BJ (cell line): ENCODE measurements around the gene PMF1. TPM values are rescaled to one million over a fixed set of nuclear protein-coding genes. Genes with fewer than 3 reads are reported as not detected.

Source experiments
- CTCF ChIA-PET: fragments of 350-600 bp; formaldehyde crosslinking; extraction: SDS; loops from one replicate; lab custom pipeline; 2021; ENCODE audit warnings: antibody characterized with exemption, inconsistent platforms; lab: Yijun Ruan, JAX
- POLR2A ChIA-PET: fragments of 300-600 bp; sonication (Branson Sonifier 250); formaldehyde crosslinking; extraction: SDS; loops from one replicate; lab custom pipeline; 2021; ENCODE audit warnings: antibody characterized with exemption; lab: Charles Lee
- DNase-seq: peaks from one replicate; pipeline ENCODE4 v3.0.0-alpha.2; 2011; ENCODE audit warnings: low read depth
- H3K27me3 ChIP-seq: 2 replicates; pipeline ENCODE4 v1.6.0; 2011; ENCODE audit warnings: low read length; ENCODE audit not compliant: control insufficient read depth, insufficient read depth
- H3K36me3 ChIP-seq: 2 replicates; pipeline ENCODE4 v1.5.1; 2011; ENCODE audit warnings: low read length; ENCODE audit not compliant: control insufficient read depth, insufficient read depth
- H3K4me3 ChIP-seq: 2 replicates; pipeline ENCODE4 v1.5.1; 2011; ENCODE audit warnings: low read depth, mild to moderate bottlenecking, control low read depth, low read length
- polyA plus RNA-seq: library from polyadenylated mRNA; depleted of rRNA; stranded (reverse); fragments of >200 nt; gene quantifications from 2 replicates; pipeline ENCODE4 v1.2.3, GENCODE V29; 2011
- TF ChIP-seq, protein P1 (sequence below): IDR thresholded peaks from 2 replicates; pipeline ENCODE4 v1.5.1; 2011; ENCODE audit warnings: low read depth, mild to moderate bottlenecking, control low read depth, inconsistent platforms, low read length, moderate library complexity; ENCODE audit not compliant: insufficient read depth

PMF1 gene
- polyA plus RNA-seq, 1 experiment = 73.1 TPM

DNA sequence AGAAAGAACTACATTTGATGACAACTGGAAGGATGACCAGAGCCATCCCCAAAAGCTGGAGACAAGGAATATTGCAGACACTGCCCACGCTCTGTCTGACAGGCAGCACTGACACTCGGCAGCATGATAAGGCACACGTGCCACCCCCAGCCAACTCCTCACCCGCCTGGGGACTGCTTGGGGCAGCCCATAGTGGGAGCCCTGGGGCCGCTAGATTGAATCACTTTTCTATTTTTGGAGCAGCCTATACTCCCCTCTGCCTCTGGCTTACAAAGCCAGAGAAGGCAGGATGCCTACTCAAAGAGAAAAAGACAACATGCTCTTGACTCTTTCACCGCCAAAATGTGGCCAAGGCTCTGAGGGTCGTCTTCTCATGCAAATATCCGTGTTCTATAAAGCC, 68.5 kb downstream of the PMF1 start:
- TF ChIP-seq, protein P1, sequence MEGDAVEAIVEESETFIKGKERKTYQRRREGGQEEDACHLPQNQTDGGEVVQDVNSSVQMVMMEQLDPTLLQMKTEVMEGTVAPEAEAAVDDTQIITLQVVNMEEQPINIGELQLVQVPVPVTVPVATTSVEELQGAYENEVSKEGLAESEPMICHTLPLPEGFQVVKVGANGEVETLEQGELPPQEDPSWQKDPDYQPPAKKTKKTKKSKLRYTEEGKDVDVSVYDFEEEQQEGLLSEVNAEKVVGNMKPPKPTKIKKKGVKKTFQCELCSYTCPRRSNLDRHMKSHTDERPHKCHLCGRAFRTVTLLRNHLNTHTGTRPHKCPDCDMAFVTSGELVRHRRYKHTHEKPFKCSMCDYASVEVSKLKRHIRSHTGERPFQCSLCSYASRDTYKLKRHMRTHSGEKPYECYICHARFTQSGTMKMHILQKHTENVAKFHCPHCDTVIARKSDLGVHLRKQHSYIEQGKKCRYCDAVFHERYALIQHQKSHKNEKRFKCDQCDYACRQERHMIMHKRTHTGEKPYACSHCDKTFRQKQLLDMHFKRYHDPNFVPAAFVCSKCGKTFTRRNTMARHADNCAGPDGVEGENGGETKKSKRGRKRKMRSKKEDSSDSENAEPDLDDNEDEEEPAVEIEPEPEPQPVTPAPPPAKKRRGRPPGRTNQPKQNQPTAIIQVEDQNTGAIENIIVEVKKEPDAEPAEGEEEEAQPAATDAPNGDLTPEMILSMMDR = peak; percentile 20; the same call in 1 of the 2 replicates
- POLR2A ChIA-PET = no interaction called here
- CTCF ChIA-PET = interaction anchor here (1.8 kb wide), 1 partner anchor 10 kb away, joined by 6 read pairs; no protein-coding TSS in a partner anchor
- DNase-seq = no peak
- Histone ChIP-seq H3K4me3 (peak overlapping the region; percentile 90), H3K36me3 (peaks cover 6% of the 10 kb centered on the region), H3K27me3 (no peaks in the 10 kb centered on the region)

DNA sequence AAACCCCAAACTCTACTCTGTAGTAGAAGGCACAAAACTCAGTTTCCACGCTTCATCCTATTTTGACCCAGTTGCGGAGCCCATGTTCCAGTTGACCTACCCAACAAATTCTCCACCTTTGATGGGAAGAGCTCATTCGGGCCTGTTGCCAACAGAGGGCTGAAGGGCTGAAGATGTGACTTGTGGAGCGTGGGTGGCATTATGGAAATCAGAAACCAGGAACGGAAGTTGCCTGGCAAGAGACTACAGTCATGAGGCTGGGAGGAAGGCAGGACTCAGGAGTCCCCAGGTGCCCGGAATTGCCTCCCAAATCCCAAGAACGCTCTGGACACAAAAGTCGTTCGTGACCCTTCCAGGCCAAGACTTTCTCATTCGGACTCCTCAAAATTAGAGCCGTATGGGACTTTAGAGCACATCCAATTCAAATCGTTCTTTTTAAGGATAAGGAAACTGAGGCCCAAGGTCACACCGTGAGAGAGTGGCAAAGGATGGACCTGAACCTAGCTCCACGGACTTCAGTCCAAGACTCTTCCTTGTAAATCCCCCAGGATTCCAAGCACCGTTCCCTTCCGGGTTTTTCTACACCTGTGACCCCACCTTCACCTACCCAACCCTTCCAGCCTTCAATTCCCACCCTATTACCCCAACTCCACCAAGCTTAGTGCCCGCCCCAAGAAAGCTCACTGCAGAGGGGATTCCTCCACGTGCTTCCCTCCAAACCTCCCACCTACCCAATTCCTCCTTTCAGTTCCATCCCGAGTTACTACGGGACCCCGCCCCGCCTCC, 69.1 kb downstream of the PMF1 start:
- Histone ChIP-seq H3K4me3 (peak overlapping the region; percentile 90), H3K36me3 (peaks cover 5% of the 10 kb centered on the region), H3K27me3 (no peaks in the 10 kb centered on the region)
- ChIA-PET CTCF (interaction anchor here (0.6 to 1.8 kb wide), 7 partner anchors 8 to 182 kb away, joined by 3 to 6 read pairs (median 3); no protein-coding TSS in a partner anchor), POLR2A (interaction anchor here (0.6 to 1.2 kb wide), 3 partner anchors 19 to 69 kb away, joined by 3 to 5 read pairs (median 5); partner anchors contain the start of gene PMF1)
- TF ChIP-seq, protein P1 = no peak
- DNase-seq = no peak

DNA sequence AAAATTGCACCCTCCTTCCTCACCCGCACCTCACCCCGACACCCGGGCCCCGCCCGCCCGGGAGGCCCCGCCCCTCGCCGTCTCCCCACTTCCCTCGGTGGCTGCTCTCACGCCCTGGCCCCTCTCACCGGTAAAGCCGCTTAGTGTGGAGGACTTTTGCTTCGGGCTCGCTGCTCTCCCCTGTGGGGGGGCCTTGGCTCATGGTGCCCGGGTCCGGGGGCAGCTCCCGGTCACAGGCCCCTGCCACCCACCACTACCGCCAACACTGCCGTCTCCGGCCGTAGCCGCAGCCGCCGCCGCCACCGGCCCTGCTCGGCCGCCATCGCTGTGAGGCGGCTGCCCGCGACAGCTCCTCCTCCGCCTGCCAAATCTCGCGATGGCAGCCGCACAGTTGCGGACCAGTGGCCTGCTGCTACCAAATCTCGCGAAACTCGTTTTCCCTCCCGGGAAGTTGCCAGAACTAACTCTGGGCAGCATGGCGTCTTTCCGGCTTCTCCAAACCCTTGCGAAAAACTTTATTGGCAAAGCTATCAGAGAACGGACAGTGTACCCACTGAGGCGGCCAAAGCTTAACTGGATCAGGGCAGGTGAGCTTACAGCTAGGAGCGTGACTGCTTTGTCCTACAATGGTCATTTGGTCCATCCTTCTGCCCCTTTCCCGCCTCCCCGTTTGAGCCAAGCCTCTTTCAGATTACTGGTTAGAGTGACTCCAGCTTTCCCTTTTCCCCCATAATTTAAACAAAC, 69.8 kb downstream of the PMF1 start, which contains the start of gene SMG5:
Gene SMG5, minus strand, starts transcription at position 347 of the 744 bp plus-strand sequence. Its CDS starts 145 bp downstream, at position 202.
- peak; percentile 87 for DNase-seq
- Histone ChIP-seq H3K27me3 (no peaks in the 10 kb centered on the region), H3K36me3 (peaks cover 2% of the 10 kb centered on the region), H3K4me3 (peak within 1 kb of the TSS; percentile 90)
- CTCF ChIA-PET = interaction anchor here (0.6 to 1.6 kb wide), 8 partner anchors 9 to 183 kb away, joined by 3 to 7 read pairs (median 3); partner anchors contain the start of gene GLMP
- POLR2A ChIA-PET = interaction anchor here (0.6 to 1.2 kb wide), 3 partner anchors 20 to 70 kb away, joined by 3 to 5 read pairs (median 5); partner anchors contain the start of gene PMF1
- TF ChIP-seq, protein P1 = no peak

DNA sequence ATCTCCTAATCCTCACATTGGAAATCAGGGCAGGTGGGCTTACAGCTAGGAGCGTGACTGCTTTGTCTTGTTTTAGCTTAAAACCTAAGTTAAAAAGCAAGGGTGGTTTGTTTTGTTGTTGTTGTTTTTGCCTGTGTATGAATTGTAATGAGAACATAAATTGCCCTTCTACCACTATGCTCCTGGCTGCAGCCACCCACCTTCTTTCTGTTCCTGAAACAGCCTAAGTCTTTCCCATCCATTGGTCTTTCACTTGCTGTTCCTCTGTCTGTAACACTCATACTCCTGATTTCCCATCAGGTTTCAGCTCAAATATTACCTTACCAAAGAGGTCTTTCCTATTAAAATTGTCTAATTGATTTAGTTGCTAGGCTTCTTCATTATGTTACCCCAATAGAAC, 70.7 kb downstream of the PMF1 start:
- no peak for DNase-seq
- no peaks in the 10 kb centered on the region; the same call in none of the 2 replicates for H3K36me3 ChIP-seq
- peak overlapping the region; percentile 90 for H3K4me3 ChIP-seq
- H3K27me3 ChIP-seq = no peaks in the 10 kb centered on the region
- TF ChIP-seq, protein P1 = no peak
- ChIA-PET CTCF (interaction anchor here (1.4 to 1.6 kb wide), 2 partner anchors 12 to 76 kb away, joined by 3 to 7 read pairs; partner anchors contain the start of gene GLMP), POLR2A (no interaction called here)

DNA sequence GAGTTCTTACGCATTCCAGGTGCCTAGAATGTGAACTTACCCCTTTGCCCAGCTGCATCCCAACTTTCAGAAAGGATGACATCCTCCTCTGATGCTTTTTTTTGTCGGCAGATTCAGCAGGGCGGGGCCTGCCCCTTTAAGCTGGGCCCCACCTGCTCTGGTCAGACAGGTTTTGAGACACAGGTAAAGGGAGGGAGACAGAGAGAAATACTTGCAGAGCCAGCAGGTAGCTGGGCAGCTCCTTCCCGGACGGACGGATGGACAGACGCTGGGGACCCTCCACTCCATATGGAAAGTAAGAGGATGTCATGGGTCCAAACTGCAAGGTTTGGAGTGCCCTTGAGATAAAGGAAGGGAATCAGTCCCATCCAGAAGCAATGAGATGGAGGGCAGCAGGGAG, 71.3 kb downstream of the PMF1 start, which contains the start of gene TMEM79:
Gene TMEM79, plus strand, starts transcription at position 214 of the 400 bp plus-strand sequence. CDS start 902 bp downstream, outside the sequence.
- Histone ChIP-seq H3K36me3 (peaks cover 1% of the 10 kb centered on the region), H3K27me3 (no peaks in the 10 kb centered on the region), H3K4me3 (peak within 1 kb of the TSS; percentile 90)
- ChIA-PET CTCF (interaction anchor here (1.4 to 1.6 kb wide), 2 partner anchors 11 to 76 kb away, joined by 3 to 7 read pairs; partner anchors contain the start of gene GLMP), POLR2A (no interaction called here)
- TF ChIP-seq, protein P1 = no peak
- no peak for DNase-seq
